ENCODE measurements around the gene ANKRD36B. TPM values are rescaled to one million over a fixed set of nuclear protein-coding genes. Genes with fewer than 3 reads are reported as not detected.
"Not testable (repeated sequence)": the region's sequence is repeated elsewhere in the genome, so short reads cannot be mapped to it uniquely, and the experiment has no call there.

Gene ANKRD36B
- total RNA-seq, 1 donor from 2014 or later, result 14.2 TPM

DNA sequence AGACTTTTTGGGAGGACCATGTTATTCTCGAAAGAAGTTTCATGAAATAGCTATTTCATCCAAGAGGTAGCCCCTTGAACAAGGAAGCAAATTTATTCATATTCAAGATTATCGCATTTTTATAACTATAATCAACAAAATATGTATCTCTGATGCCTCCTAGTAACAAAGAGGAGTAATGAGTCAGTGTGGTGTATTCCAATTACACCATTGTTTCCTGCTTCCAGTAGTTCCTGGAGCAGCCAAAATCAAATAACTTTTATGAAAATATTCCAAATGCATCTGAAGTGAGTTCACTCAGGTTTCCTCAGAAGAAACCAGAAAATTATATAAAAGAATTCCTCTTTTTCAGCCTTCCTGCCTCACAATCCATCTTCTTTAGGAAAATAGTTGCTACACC, 43.0 kb downstream of the ANKRD36B start:
- TF ChIP-seq, protein P1, sequence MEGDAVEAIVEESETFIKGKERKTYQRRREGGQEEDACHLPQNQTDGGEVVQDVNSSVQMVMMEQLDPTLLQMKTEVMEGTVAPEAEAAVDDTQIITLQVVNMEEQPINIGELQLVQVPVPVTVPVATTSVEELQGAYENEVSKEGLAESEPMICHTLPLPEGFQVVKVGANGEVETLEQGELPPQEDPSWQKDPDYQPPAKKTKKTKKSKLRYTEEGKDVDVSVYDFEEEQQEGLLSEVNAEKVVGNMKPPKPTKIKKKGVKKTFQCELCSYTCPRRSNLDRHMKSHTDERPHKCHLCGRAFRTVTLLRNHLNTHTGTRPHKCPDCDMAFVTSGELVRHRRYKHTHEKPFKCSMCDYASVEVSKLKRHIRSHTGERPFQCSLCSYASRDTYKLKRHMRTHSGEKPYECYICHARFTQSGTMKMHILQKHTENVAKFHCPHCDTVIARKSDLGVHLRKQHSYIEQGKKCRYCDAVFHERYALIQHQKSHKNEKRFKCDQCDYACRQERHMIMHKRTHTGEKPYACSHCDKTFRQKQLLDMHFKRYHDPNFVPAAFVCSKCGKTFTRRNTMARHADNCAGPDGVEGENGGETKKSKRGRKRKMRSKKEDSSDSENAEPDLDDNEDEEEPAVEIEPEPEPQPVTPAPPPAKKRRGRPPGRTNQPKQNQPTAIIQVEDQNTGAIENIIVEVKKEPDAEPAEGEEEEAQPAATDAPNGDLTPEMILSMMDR (IDR thresholded peaks at IDR 0.05; ENCODE audit: insufficient read depth, low read length, severe bottlenecking), result no peak
- DNase-seq (ENCODE audit: low read depth), result peak; percentile 2
- Histone ChIP-seq H3K27me3 (ENCODE audit: control insufficient read depth, insufficient read depth, low read length) (no peaks in the 10 kb centered on the region), H3K36me3 (ENCODE audit: control insufficient read depth, insufficient read depth, low read length) (no peaks in the 10 kb centered on the region), H3K4me3 (ENCODE audit: low read depth, low read length) (no peak overlapping the region)
- FAIRE-seq, result no peak

DNA sequence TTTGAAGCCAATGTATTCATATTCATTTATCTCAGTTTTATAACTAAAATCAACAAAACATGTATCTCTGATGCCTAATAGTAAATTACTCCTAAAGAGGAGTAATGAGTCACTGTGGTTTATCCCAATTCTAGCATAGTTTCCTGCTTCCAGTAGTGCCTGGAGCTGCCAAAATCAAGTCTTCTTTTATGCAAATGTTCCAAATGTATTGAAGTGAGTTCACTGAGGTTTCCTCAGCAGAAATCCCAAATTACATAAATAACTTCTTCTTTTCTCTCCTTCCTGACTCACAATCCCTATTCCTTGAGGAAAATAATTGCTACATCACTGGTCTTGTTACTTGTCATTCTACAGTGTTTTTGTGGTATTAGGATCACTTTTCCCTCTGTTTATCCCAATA, 44.8 kb downstream of the ANKRD36B start:
- H3K27me3 ChIP-seq (ENCODE audit: control insufficient read depth, insufficient read depth, low read length); FAIRE-seq; H3K36me3 ChIP-seq (ENCODE audit: control insufficient read depth, insufficient read depth, low read length); H3K4me3 ChIP-seq (ENCODE audit: low read depth, low read length); DNase-seq (ENCODE audit: low read depth): not testable (repeated sequence)

DNA sequence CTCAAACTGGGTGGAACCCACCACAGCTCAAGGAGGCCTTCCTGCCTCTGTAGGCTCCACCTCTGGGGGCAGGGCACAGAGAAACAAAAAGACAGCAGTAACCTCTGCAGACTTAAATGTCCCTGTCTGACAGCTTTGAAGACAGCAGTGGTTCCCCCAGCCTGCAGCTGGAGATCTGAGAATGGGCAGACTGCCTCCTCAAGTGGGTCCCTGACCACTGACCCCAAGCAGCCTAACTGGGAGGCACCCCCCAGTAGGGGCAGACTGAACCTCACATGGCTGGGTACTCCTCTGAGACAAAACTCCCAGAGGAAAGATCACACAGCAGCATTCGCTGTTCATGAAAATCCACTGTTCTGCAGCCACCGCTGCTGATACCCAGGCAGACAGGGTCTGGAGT, 63.8 kb downstream of the ANKRD36B start:
- DNase-seq (ENCODE audit: low read depth); FAIRE-seq; H3K4me3 ChIP-seq (ENCODE audit: low read depth, low read length); H3K27me3 ChIP-seq (ENCODE audit: control insufficient read depth, insufficient read depth, low read length); H3K36me3 ChIP-seq (ENCODE audit: control insufficient read depth, insufficient read depth, low read length): not testable (repeated sequence)

DNA sequence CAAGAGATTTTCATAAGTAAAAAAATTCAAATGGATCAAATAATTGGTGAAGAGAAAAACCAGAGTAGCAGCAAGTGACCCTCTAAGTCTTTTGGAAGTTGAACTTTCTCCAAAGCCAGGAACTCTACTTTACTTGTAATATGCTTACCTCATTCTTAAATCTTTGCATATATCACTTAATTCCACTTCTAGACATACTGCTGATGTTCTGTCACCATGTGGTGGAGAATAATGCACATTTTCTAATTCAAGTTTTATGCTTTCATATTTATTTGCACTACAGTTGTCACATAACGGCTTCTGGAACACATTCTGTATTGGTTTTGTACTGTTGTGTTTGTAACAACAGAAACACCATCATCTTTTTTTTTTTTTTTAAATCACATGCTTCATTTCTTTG, 65.9 kb downstream of the ANKRD36B start:
- not testable (repeated sequence) for FAIRE-seq; DNase-seq (ENCODE audit: low read depth); H3K27me3 ChIP-seq (ENCODE audit: control insufficient read depth, insufficient read depth, low read length); H3K36me3 ChIP-seq (ENCODE audit: control insufficient read depth, insufficient read depth, low read length); H3K4me3 ChIP-seq (ENCODE audit: low read depth, low read length)

DNA sequence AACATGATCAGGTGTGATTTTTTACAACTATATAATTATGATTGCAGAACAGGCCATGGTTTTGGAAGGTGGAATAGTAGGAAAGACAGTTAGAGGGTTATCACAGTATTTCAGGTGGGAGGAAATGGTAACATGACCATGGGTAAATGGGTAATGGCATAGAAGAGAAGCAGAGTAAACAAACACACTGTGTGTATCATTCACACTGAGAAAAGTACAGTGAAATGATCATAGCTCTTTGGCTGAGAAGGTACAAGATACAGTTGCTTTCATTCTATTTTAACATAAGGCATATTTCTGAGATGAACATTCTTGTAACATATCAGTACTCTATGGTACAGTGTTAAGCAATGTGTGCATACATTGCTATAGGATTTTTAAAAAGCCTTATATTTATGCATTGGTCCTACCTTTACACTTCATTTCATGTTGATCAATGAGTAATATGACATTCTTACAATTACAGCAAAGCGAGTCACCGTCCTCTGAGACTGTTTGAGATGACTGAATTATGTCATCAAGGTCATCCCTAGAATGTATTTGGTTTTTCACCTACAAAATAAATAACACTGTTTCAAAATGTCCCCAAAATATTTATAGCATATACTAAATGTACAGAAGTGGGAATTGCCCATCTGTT, 66.6 kb downstream of the ANKRD36B start:
- FAIRE-seq; H3K4me3 ChIP-seq (ENCODE audit: low read depth, low read length); H3K27me3 ChIP-seq (ENCODE audit: control insufficient read depth, insufficient read depth, low read length); H3K36me3 ChIP-seq (ENCODE audit: control insufficient read depth, insufficient read depth, low read length); DNase-seq (ENCODE audit: low read depth): not testable (repeated sequence)

DNA sequence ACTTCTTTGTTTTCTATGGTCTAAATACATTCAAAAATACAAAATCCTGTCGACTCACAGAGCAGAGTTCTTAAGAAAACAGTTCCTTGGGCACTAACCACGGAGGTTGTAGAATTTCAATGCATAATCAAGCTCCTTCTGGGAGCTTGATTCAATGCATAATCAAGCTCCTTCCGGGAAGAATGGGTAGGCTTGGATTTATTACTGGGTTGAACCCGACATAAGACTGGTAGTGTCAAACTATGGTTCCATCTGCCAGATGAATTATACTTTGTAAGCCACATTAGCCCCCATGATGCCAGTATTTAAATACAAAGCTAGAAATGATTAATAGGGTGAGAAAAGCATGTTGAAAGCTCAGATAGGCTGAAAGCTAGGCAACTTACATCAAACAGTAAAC, 94.0 kb downstream of the ANKRD36B start:
- not testable (repeated sequence) for H3K36me3 ChIP-seq (ENCODE audit: control insufficient read depth, insufficient read depth, low read length); H3K27me3 ChIP-seq (ENCODE audit: control insufficient read depth, insufficient read depth, low read length); H3K4me3 ChIP-seq (ENCODE audit: low read depth, low read length); FAIRE-seq; DNase-seq (ENCODE audit: low read depth)

DNA sequence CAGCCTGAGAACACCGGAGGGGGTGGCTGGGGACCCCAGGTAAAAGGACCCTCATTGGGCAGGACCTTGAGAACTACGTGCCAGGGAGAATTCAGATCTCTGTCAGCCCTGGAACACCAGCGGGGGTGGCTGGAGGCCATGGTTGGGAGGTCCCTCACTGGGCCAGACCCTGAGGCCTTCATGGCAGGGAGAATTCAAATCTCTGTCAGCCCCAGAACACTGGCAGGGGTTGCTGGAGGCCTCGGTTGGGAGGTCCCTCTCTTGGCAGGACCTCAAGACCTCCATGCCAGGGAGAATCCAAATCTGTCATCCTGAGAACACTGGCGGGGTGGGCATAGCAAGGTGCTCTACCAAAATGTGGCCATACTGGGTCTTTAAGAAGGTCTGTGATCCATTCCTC, 99.5 kb downstream of the ANKRD36B start:
- H3K36me3 ChIP-seq (ENCODE audit: control insufficient read depth, insufficient read depth, low read length); H3K27me3 ChIP-seq (ENCODE audit: control insufficient read depth, insufficient read depth, low read length); FAIRE-seq; H3K4me3 ChIP-seq (ENCODE audit: low read depth, low read length); DNase-seq (ENCODE audit: low read depth): not testable (repeated sequence)

Other genes with a start within 250 kb of the ANKRD36B start
- gene COX5B, start 56.2 kb upstream of the ANKRD36B start, total RNA-seq, result 416 and 525 TPM in 2 replicates
- 52.9 and 59.2 TPM in 2 replicates for gene ACTR1B, start 74.2 kb upstream of the ANKRD36B start, total RNA-seq
- 0.26 and 0.51 TPM in 2 replicates for gene C2orf92, start 79.8 kb upstream of the ANKRD36B start, total RNA-seq
- gene ZAP70, start 123.7 kb upstream of the ANKRD36B start, total RNA-seq, result not detected in 2 replicates

All from bronchial epithelial cell (primary cell).